GM18868 (cell line): ENCODE data around the gene VPS36.
A peak's percentile ranks its signal among the peaks of the same experiment; 100 is the strongest.
"Not testable (repeated sequence)": the region's sequence is repeated elsewhere in the genome, so short reads cannot be mapped to it uniquely, and the experiment has no call there.

Source experiments
- ATAC-seq: cut with Tn5 transposase; IDR thresholded peaks from one replicate; pipeline ENCODE4 v1.9.1; 2021; ENCODE audit warnings: mild to moderate bottlenecking, moderate library complexity; ENCODE audit not compliant: unreplicated experiment

VPS36 gene, protein sequence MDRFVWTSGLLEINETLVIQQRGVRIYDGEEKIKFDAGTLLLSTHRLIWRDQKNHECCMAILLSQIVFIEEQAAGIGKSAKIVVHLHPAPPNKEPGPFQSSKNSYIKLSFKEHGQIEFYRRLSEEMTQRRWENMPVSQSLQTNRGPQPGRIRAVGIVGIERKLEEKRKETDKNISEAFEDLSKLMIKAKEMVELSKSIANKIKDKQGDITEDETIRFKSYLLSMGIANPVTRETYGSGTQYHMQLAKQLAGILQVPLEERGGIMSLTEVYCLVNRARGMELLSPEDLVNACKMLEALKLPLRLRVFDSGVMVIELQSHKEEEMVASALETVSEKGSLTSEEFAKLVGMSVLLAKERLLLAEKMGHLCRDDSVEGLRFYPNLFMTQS

DNA sequence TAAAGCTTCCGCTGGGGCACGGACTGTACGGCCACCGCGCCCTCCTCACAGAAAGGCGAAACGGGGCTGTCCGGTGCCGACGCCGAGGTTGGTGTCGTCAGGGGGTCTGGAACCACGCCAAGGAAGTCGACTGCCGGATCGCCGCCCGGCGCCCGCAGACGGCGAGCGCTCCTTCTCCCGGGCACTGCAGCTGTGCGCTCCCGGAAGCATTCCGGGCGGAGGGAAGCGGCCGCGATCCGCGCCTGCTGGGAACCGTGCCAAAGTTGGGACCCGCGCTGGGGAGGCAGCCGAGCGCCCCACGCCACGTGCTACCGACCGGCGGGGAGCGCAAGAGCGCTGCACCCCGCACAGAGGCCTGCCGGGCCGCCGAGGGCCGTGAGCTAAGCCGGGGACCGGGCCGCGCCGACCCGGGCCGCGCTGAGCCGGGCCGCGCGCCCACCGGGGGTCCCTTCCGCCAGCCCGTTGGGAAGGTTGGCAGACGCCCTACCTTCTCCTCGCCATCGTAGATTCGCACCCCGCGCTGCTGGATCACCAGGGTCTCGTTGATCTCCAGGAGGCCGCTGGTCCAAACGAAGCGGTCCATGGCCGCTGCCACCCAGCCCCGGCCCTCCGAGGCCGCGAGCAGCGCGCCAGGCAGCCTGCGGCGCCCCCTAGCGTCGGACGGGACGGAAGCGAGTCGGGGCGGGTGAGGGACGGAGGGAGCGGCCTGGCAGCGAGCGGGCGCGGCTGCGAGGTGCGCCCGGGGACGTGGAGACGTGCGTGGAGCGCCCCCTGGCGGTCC is at the start of gene VPS36:
VPS36 (minus strand) TSS at position 623 of the 781 bp plus-strand sequence; CDS start at position 583, 40 bp downstream.
- ATAC-seq = peak; percentile 60

DNA sequence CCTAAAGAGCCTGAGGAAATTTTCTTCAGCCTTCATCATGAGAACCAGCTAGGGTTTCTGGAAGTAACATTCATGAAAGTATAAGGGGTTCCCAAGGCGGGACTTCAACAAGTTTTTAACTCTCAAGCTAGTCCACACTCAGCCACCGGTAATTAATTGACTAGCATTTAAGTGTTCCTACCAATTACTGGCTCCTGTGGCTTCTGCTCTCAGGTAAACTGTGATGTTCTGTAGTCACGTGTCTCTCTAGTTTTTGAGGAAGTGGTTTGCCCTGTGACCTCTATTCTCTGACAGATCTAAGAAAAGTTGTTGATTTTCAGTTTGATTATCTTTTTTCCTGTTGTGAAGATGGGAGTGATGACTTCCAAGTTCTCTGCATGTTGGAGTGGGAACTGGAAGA is 47.5 kb upstream of the VPS36 start:
- not testable (repeated sequence) for ATAC-seq

DNA sequence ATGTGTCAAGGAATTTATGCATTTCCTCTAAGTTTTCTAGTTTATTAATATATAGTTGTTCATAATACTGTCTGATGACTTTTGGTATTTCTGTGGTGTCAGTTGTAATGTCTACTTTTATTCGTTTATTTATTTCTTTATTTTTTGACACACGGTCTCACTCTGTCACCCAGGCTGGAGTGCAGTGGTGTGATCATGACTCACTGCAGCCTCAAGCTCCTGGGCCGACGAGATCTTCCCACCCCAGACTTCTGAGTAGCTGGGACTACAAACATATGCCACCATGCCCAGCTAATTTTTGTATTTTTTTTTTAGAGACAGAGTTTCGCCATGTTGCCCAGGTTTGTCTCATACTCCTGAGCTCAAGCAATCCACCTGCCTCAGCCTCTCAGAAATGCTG is 43.8 kb upstream of the VPS36 start:
- ATAC-seq = not testable (repeated sequence)

DNA sequence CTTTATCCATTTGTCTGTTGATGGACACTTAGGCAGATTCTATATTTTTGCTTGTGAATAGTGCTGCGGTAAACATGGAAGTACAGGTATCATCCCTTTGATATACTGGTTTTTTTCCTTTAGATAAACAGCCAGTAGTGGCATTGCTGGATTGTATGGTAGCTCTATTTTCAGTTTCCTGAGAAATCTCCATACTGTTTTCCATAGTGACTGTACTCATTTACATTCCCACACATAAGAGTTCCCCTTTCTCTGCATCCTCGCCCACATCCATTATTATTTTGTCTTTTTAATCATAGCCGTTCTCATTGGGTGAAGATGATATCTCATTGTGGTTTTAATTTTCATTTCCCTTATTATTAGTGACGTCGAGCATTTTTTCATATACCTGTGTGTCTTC is 40.6 kb upstream of the VPS36 start:
- ATAC-seq = not testable (repeated sequence)

DNA sequence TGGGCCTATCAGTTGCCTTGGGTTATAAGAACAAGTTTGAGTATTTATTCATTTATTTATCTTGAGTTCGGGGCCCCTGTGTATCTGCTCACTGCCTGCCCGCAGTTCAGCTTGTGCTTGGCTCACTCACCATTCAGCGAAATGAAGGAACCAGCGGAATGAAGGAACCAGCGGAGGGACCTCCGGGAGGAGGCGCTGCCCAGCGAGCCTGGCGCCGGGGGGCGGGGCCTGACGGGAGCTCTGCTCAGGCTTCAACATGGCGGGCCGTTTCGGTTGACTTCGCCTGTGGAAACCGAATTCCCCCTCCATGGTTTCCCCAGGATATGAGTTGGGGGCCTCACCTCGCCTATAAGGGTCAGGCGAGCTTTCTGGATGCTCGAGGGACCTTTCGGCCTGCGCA is 38.3 kb upstream of the VPS36 start:
- not testable (repeated sequence) for ATAC-seq

DNA sequence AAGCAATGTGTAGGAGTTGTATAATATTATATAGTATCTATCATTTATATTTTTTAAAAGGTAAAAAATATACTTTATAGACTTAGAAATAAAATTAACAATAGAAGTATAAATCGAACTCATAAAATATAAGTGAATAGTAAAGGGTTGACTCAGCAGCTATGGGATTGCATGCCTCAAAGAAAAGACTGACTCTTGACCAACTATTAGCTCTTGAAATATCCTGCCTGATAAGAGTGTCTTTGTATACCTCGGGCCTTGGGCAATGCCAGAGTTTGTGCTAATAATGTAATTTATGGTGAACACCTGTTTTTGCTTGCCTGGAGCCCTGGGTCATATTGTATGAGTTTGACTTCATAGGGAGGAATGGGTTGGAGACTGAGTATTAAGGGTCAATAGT is 36.6 kb upstream of the VPS36 start:
- ATAC-seq = not testable (repeated sequence)

DNA sequence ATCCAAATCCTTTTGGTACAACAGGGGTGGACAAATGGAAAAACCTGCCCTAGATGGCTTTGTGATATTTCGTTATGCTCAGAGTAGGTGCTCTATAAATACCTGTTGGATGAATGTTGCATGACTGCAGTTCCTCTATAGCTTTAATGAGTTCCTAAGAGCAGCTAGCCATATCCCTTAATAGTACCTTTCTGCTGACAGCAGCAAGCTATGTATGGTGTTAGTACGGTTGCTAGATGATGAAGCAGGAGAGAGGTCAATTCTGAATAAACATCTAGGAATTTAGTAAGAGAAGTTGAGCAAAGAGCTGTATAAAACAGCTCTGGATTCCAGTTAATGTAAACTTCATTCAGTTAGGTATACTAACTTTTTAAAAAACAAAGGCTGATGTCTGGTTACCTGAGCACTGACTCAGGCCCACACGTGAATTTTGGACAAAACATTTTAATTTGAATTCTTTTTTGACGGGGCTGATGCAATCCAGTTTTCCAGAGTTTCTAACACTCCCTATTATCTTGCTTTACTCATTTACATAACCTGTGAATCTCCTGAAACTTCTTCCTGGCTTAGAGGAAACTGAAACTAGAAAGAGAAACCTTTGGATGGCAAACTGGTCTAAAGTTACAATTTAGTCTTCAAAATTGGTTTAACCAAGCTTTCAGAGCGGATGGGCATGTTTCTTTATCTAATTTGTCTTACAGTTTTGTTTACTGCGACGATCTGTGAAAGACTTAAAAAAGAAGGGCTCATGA is 30.4 kb upstream of the VPS36 start:
- ATAC-seq = not testable (repeated sequence)

DNA sequence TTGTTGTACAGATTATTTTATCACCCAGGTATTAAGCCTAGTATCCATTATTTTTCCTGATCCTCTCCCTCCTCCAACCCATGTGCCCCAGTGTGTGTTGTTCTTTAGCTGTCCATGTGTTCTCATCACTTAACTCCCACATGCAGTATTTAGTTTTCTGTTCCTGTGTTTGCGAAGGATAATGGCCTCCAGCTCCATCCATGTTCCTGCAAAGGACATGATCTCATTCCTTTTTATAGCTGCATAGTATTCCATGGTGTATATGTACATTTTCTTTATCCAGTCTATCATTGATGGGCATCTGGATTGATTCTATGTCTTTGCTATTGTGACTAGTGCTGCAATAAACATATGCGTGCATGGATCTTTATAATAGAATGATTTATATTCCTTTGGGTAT is 18.1 kb upstream of the VPS36 start:
- not testable (repeated sequence) for ATAC-seq

DNA sequence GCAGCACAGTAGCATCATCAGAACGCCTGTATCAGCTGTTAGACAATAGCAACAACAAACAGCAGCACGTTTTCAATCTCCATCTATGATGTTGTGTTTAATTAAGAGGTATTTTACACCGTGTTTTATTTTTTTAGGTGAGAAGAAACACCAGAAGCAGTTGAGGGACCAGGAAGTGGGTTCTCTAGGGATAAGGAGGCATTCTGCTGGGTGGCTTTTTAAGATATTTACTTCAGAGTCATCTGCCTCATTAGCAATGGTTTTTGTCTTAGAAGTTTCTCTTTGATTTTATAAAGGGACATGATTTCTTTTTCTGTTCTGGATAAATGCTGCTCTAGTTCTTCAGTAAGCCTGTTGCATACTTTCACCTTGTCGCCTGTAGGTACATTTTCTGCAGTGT is 13.1 kb upstream of the VPS36 start:
- ATAC-seq = no peak

DNA sequence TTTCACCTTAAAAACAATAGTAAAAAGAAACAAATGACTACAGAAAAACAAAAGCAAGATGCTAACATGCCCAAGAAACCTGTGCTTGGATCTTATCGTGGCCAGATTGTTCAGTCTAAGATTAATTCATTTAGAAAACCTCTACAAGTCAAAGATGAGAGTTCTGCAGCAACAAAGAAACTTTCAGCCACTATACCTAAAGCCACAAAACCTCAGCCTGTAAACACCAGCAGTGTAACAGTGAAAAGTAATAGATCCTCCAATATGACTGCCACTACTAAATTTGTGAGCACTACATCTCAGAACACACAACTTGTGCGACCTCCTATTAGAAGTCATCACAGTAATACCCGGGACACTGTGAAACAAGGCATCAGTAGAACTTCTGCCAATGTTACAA is 10.8 kb upstream of the VPS36 start:
- no peak for ATAC-seq

DNA sequence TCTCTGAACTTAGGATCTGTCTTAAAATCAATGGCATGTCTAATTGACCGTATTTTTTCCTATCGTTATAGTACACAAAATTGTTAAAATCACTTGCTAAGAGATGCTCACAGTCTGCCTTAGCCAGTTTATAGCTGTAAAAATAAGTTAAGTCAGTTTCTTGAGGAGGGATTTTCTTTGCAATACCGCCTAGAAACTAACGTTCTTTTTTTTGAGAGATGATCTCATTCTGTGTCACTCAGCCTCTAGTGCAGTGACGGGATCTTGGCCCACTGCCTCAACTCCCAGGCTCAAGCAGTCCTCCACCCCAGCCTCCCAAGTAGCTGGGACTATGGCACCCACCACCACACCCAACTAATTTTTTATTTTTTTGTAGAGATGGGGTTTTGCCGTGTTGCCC is 9.2 kb upstream of the VPS36 start:
- ATAC-seq = no peak

DNA sequence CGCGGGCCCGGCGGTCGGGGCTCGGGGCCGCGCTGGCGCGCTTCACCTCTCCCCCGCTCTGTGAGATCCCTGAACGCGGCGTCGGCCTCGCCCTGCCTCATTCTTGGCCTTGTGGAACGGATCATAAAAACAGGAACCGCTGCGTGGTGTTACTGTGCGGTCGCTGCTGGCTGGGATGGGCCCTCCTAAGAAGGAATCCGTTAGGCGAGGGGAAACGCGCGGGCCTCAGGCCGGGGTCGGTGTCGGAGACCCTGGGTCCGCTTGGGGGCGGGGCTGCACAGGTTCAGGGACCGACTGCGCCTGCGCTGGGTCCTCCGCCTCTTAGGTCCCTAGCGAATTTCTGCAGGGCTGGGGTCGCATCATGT is 5.2 kb upstream of the VPS36 start:
- ATAC-seq = peak; percentile 29

DNA sequence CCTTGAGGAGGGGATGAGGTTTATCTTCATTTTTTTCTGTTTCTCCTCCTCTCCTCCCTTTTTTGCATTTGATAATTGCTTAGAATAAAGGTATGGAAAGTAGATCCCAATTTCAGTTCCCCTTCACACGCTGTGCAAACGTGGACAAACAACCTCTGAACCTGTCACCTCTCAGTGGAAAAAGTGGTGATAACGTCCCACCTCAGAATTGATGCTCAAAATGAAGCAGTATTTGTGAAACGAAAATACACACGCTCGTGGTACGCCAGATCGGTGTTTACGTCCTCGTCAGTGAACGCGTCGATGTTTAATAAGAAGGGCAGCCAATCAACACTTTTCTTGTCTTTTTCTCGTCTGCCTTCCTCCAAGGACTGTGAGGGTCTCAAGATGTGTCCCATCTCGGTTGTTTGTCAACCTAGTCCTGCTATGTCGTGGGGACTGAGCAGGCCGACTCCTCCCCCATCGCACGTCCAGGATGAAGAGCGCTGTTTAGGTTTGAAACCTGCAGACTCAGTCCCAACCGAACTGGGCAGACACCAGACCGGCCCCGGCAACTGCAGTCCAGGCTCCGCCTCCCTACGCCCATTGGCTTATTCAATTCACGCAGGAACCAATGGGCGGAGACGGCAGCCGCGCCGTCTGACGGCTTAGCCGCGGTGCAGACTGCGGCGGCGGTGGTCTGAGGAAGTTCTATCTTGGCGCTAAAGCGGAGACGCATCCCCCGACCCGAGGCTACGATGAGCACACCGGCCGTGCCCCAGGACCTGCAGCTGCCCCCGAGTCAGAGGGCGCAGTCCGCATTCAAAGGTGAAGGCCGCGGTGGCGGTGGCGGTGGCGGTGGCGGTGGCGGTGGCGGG is 4.6 kb upstream of the VPS36 start, which contains the start of gene CKAP2:
CKAP2 (plus strand) TSS at position 659 of the 857 bp plus-strand sequence; CDS start at position 738, 79 bp downstream.
- ATAC-seq = peak; percentile 79

DNA sequence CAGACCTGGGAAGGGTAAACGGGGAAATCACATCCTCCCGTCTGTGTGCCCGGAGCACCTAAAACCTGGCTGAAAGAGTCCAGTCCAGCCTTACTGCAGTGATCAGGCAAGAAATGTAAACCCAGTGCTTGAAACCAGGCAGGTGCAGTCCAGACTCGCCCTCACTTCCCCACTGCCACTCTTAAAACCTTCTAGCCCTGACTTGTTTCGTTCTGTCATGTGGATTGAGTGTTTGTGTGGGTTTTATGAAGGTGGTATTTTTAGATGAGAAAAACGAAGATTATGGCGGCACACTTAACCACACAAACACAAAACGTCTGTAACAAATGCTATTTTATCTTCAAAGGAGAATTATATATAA is 4.0 kb upstream of the VPS36 start:
- peak; percentile 24 for ATAC-seq

DNA sequence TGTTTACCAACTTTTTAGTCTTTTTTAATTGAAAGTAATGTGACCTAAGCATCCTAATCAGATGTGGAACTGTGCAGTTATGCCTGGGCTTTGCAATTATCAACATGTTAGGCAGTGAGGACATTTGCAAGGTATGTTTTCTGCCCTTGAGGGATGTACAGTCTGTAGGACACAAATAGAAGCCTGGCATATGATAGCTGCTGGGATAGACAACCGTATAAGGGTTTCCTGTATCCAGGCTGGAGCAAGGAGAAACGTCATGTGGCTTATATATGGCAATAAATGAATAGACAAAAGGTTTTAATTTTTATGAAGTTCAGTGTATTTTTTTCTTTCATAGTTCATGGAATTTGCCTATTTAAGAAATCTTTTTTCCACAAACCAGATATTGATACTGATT is 2.0 kb upstream of the VPS36 start:
- no peak for ATAC-seq

DNA sequence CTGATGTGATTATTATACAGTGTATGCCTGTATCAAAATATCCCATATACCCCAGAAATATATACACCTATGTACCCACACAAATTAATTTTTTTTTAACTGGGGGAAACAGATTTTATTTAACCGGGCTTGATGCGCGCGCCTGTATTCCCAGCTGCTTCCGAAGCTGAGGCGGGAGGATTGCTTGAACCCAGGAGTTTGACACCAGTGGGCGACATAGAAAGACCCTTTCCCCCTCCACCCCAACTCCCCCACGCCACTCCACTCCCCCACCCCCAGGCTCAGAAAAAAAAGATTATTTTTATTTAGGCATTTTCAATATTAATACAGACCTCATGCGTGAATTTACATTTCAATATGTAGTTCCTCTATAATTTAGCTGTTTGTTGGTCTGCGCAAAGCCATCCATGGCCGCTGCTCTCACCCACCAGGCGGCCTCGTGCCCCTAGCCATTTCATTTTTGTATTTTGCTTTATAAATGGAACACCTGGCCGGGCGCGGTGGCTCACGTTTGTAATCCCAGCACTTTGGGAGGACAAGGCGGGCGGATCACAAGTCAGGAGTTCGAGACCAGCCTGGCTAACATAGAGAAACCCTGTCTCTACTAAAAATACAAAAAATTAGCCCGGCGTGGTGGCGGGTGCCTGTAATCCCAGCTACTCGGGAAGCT is 836 bp upstream of the VPS36 start:
- ATAC-seq = no peak

DNA sequence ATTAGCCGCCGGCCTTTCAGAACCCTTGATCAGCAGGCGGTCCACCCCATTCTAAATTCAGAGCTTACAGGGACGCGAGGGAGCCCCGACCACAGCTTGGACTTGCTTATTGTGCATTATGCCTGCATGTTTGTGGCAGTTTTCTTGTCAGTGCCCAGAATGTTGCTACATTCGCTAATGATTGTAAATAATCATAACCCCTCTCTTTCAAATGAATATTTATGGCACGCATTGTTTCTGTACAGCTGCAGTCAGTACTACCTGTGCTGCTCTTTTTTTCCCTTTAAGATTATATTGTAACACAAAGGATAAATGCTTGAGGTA is 321 bp upstream of the VPS36 start:
- no peak for ATAC-seq

DNA sequence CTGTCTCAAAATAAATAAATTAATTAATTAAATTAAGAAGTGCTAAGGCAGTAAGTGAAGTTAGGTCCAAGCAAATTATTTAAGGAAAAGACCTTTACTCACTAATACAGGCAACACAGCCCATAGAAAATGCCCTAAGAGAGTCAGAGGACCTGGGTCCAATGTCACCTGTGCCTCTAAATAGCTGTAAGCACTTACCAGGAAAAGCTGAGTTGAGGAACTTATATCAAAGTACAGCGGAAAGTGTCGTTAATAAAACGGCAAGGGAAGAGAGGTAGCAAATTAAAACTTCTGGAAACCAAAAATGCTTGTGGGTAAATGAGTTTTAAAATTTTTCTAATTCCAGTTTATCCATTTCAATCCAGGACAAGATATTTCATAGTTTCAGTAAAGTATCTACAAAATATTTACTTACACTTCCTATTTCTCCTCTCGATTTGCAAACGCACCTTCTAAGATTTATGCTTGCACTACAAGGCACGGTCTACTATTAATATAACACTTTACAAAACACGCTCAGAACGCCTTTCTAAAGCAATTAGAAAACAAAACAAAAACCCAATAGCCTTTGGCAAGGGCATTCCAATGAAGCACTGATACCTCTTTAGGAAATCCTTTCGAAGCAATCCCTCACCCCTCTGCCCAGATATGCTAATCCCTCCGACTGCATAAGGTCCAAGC is 963 bp downstream of the VPS36 start:
- ATAC-seq = no peak

DNA sequence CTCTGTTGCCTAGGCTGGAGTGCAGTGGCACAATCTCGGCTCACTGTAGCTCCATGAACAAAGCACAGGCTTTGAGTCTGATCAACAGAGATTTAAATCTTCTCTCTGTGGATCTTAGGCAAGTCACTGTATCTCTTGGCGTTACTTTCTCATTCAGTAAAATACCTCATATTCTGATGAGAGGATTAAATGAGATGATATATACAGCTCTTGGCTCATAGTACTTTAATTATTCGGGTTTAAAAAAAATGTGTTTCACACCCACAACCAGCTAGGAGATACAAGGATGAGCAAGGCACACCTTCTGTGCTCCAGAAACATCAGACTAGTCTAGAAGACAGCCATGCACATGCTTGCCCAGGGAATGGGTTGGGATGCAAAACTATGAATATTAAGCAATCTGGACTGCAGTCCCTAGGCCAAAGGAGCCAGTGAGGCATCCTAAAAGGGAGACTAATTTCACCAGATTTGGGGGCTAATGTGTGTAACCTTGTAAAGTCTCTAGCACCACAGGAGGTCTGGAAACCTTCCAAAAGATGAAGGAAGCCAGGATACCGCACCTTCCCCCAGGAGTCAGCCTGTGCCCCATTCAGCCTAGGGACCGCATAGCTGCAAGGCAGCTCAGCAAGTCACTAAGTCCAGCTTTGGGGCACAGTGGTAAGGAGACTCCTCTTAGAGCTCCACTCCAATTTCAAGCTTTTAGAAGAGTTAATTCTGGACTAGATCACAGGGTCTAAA is 2.5 kb downstream of the VPS36 start:
- ATAC-seq = no peak
